GM19455 (cell line): ENCODE measurements around the gene MAST4.
"Not testable (repeated sequence)": the region's sequence is repeated elsewhere in the genome, so short reads cannot be mapped to it uniquely, and the experiment has no call there.

ENCODE experiments used
- ATAC-seq: cut with Tn5 transposase; IDR thresholded peaks from one replicate; pipeline ENCODE4 v1.9.1; 2021; ENCODE audit not compliant: unreplicated experiment

MAST4 gene

GRCh38 chr5:66694036-66694435 lies 97.8 kb downstream of the MAST4 start:
- ATAC-seq, result no peak

- ATAC-seq, result not testable (repeated sequence)
Observed at GRCh38 chr5:66695840-66696239, 99.6 kb downstream of the MAST4 start.

GRCh38 chr5:66697796-66698564 lies 101.8 kb downstream of the MAST4 start:
- no peak for ATAC-seq

- ATAC-seq, result peak; percentile 78
Observed at GRCh38 chr5:66701244-66701643, 105.1 kb downstream of the MAST4 start.

GRCh38 chr5:66702426-66702825 lies 106.2 kb downstream of the MAST4 start:
- no peak for ATAC-seq

GRCh38 chr5:66704790-66705425 lies 108.7 kb downstream of the MAST4 start:
- no peak for ATAC-seq

- ATAC-seq, result no peak
Observed at GRCh38 chr5:66708368-66708767, 112.2 kb downstream of the MAST4 start.

- no peak for ATAC-seq
Observed at GRCh38 chr5:66710557-66711088, 114.4 kb downstream of the MAST4 start.

- no peak for ATAC-seq
Observed at GRCh38 chr5:66713998-66714397, 117.8 kb downstream of the MAST4 start.

GRCh38 chr5:66717455-66718373 lies 121.5 kb downstream of the MAST4 start:
- no peak for ATAC-seq

GRCh38 chr5:66718374-66719002 lies 122.3 kb downstream of the MAST4 start:
- ATAC-seq, result no peak

GRCh38 chr5:66720780-66721179 lies 124.6 kb downstream of the MAST4 start:
- ATAC-seq, result no peak

- ATAC-seq, result no peak
Observed at GRCh38 chr5:66722686-66723085, 126.5 kb downstream of the MAST4 start.

- ATAC-seq, result no peak
Observed at GRCh38 chr5:66724349-66725139, 128.4 kb downstream of the MAST4 start.

- ATAC-seq, result no peak
Observed at GRCh38 chr5:66727630-66728029, 131.4 kb downstream of the MAST4 start.

GRCh38 chr5:66728049-66728448 lies 131.9 kb downstream of the MAST4 start:
- no peak for ATAC-seq

- ATAC-seq, result no peak
Observed at GRCh38 chr5:66737096-66737495, 140.9 kb downstream of the MAST4 start.

- ATAC-seq, result no peak
Observed at GRCh38 chr5:66738136-66738535, 141.9 kb downstream of the MAST4 start.

- no peak for ATAC-seq
Observed at GRCh38 chr5:66739021-66739420, 142.8 kb downstream of the MAST4 start.

- ATAC-seq, result no peak
Observed at GRCh38 chr5:66739951-66740350, 143.8 kb downstream of the MAST4 start.
